Tibial nerve (tissue), 4 donors: ENCODE measurements around the gene PLXNB3. TPM values are rescaled to one million over a fixed set of nuclear protein-coding genes. Genes with fewer than 3 reads are reported as not detected.

Experiments
- DNase-seq, 2 donors: peaks; one replicate each; pipeline ENCODE4 v3.0.0-alpha.2; 2019; ENCODE audit warnings: low spot score in 2 of 2
- H3K27ac ChIP-seq, 4 donors: fragments of 200-600 bp; sonication (generic) in 3 of 4; one replicate each; pipeline ENCODE4 v1.5.1; 2017 to 2019; ENCODE audit warnings: mild to moderate bottlenecking in 1 of 4
- H3K27me3 ChIP-seq, 2 donors: fragments of 200-600 bp; sonication (generic) in 1 of 2; one replicate each; pipeline versions ENCODE4 v1.5.1 to v1.6.0; 2017 to 2019
- H3K36me3 ChIP-seq, 3 donors: fragments of 200-600 bp; sonication (generic); one replicate each; pipeline ENCODE4 v1.5.1; 2018 to 2019
- H3K4me1 ChIP-seq, 4 donors: fragments of 200-600 bp; sonication (generic) in 3 of 4; one replicate each; pipeline ENCODE4 v1.5.1; 2017 to 2019
- H3K4me3 ChIP-seq, 4 donors: fragments of 200-600 bp; sonication (generic) in 3 of 4; one replicate each; pipeline ENCODE4 v1.5.1; 2017 to 2019; ENCODE audit warnings: mild to moderate bottlenecking in 1 of 4, moderate library complexity in 1 of 4
- H3K9me3 ChIP-seq, 4 donors: fragments of 200-600 bp; sonication (generic) in 3 of 4; one replicate each; pipeline ENCODE4 v1.5.1; 2017 to 2019
- EP300 ChIP-seq, 2 donors: sonication (generic); formaldehyde crosslinking; IDR thresholded peaks; one replicate each; pipeline ENCODE4 v1.6.1; 2017; ENCODE audit warnings: antibody characterized with exemption in 2 of 2, mild to moderate bottlenecking in 1 of 2
- POLR2A ChIP-seq, 2 donors: fragments of 450-650 bp; IDR thresholded peaks; one replicate each; pipeline ENCODE4 v1.6.1; 2017; ENCODE audit warnings: antibody characterized with exemption in 2 of 2, mild to moderate bottlenecking in 2 of 2, moderate library complexity in 2 of 2
- whole genome bisulfite sequencing, 2 donors: methylation state at CpG; one replicate each; pipeline ENCODE4 v1.1.5; 2018; 5-methylcytosine and 5-hydroxymethylcytosine counted together
- total RNA-seq, 4 donors: library from RNA; depleted of rRNA; stranded (reverse); fragments of >200 nt; gene quantifications; one replicate each; pipeline ENCODE4 v1.1.0, GENCODE V29; 2016
- TF ChIP-seq, protein P1 (sequence below), 5 experiments: fragments of 200-600 bp in 3 of 5; fragments of 450-650 bp in 2 of 5; sonication (generic) in 3 of 5; IDR thresholded peaks; one replicate each; pipeline ENCODE4 v1.5.1; 2016 to 2019; ENCODE audit warnings: antibody characterized with exemption in 5 of 5, mild to moderate bottlenecking in 3 of 5, moderate library complexity in 2 of 5

PLXNB3 gene
- total RNA-seq, 4 donors from 2014 or later: 45.4 to 77.7 (median 50.3) TPM

DNA sequence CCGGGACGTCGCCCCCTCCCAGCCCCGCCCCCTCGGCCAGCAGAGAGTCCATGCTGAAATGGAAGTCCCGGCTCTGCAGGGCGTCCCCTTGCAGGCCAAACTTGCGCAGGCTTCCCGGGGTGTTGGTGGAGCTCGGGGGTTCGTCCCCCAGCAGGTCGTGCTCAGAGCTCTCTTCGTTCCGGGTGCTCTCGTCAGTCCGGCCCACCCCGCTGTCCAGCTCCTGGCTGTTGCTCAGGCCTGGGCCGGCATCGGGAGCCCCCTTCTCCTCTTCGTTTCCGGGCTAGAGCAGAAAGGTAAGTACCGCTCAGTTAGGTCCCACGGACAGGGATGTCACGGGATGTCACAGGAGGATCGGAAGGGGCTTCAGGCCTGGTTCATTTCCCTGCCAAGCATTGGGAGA lies 40.6 kb downstream of the PLXNB3 start:
- WGBS, 2 donors: 92 to 93% methylated on average over 12 to 25 of the region's 25 CpGs
- no peak for TF ChIP-seq POLR2A (IDR thresholded peaks at IDR 0.05)
- TF ChIP-seq EP300 (IDR thresholded peaks at IDR 0.05): no peak
- TF ChIP-seq, protein P1, sequence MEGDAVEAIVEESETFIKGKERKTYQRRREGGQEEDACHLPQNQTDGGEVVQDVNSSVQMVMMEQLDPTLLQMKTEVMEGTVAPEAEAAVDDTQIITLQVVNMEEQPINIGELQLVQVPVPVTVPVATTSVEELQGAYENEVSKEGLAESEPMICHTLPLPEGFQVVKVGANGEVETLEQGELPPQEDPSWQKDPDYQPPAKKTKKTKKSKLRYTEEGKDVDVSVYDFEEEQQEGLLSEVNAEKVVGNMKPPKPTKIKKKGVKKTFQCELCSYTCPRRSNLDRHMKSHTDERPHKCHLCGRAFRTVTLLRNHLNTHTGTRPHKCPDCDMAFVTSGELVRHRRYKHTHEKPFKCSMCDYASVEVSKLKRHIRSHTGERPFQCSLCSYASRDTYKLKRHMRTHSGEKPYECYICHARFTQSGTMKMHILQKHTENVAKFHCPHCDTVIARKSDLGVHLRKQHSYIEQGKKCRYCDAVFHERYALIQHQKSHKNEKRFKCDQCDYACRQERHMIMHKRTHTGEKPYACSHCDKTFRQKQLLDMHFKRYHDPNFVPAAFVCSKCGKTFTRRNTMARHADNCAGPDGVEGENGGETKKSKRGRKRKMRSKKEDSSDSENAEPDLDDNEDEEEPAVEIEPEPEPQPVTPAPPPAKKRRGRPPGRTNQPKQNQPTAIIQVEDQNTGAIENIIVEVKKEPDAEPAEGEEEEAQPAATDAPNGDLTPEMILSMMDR (IDR thresholded peaks at IDR 0.05): no peak
- no peak overlapping the region for H3K27ac ChIP-seq
- DNase-seq: no peak
- H3K4me3 ChIP-seq: no peak overlapping the region
- H3K36me3 ChIP-seq: peaks cover 0 to 8% (median 0%) of the 10 kb centered on the region in 3 donors
- H3K4me1 ChIP-seq: no peaks in the 10 kb centered on the region
- H3K9me3 ChIP-seq: no peaks in the 10 kb centered on the region
- H3K27me3 ChIP-seq: no peaks in the 10 kb centered on the region

DNA sequence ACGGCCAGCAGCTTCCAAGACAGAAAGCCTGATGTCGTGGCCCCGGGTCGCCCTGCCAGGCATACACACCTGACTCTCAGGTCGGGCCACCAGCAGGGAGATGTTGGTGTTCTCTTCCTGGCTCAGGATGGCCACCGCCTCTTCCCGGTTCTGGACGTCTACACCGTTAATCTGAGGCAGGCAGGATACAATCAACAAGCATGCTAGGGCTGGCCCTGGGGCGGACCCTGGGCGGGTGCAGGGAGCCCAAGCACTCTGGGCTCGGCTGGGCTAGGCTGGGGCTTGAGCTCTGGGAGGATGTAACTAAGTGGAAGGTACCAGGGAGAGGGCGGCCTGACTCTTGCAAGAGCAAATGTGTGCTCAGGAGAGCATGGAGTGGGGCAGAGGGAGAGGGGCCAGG lies 41.4 kb downstream of the PLXNB3 start:
- H3K4me1 ChIP-seq: no peaks in the 10 kb centered on the region
- no peak overlapping the region for H3K4me3 ChIP-seq
- no peaks in the 10 kb centered on the region for H3K9me3 ChIP-seq
- H3K36me3 ChIP-seq: peaks cover 0 to 8% (median 0%) of the 10 kb centered on the region in 3 donors
- no peak for DNase-seq
- no peak overlapping the region for H3K27ac ChIP-seq
- no peaks in the 10 kb centered on the region for H3K27me3 ChIP-seq
- WGBS, 2 donors: 89 to 100% methylated on average over 1 to 13 of the region's 13 CpGs
- TF ChIP-seq EP300 (IDR thresholded peaks at IDR 0.05): no peak
- TF ChIP-seq POLR2A (IDR thresholded peaks at IDR 0.05): no peak
- TF ChIP-seq, protein P1 (IDR thresholded peaks at IDR 0.05): no peak

DNA sequence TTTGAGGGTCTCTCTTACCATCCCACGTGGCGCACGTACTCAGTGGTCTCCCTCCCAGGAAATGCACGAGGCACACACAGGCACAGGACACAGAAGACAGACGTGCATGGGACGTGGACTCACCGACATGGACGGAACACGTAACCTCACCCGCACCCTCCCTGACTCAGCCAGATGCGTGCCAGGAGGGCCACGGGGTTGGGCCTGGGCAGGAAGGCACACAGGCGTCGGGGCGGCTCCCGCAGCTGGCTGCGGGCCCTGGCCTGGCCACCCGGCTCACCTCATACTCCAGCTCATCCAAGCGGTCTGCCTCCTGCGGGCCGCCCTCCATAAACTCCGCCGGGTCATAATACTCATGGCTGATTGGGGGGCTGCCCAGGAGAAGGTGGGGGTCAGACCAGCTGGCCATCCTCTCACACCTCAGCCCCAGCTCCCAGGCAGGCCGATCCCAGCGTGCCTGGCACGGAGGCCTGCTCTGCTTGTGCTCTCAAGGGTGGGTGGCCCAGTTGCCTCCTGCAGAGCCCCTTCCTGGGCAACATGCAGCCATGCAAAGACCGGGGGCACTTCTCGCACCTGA lies 43.0 kb downstream of the PLXNB3 start:
- no peak for DNase-seq
- 87 to 90% methylated on average over 6 to 21 of the region's 28 CpGs for WGBS, 2 donors

DNA sequence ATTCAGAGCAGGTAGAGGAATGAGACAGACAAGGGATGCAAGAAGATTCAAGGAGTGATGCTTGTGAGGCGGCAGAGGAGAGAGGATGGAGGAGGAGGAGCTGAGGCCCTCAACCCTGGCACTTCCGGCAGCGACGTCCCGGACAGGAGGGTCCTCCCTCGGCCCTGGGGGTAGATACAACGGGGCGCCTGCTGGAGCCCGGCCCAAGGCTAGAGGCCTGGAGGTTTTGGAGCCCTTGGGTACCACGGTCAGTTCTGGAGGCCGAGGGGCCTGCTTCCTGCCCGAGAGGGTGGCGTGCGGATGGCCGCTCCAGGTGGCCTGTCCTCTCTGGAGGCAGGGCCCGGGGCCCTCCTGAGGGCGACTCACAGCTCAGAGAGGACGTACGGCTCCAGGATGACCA lies 43.9 kb downstream of the PLXNB3 start:
- H3K27ac ChIP-seq: no peak overlapping the region

More for the DNA sequence above, 43.0 kb downstream of the PLXNB3 start:
- H3K4me3 ChIP-seq: no peak overlapping the region
- no peak overlapping the region for H3K27ac ChIP-seq
- H3K36me3 ChIP-seq: peaks cover 0 to 8% (median 0%) of the 10 kb centered on the region in 3 donors
- no peaks in the 10 kb centered on the region for H3K27me3 ChIP-seq
- no peaks in the 10 kb centered on the region for H3K4me1 ChIP-seq
- TF ChIP-seq POLR2A (IDR thresholded peaks at IDR 0.05): no peak
- TF ChIP-seq, protein P1 (IDR thresholded peaks at IDR 0.05): no peak
- TF ChIP-seq EP300 (IDR thresholded peaks at IDR 0.05): no peak
- no peaks in the 10 kb centered on the region for H3K9me3 ChIP-seq

DNA sequence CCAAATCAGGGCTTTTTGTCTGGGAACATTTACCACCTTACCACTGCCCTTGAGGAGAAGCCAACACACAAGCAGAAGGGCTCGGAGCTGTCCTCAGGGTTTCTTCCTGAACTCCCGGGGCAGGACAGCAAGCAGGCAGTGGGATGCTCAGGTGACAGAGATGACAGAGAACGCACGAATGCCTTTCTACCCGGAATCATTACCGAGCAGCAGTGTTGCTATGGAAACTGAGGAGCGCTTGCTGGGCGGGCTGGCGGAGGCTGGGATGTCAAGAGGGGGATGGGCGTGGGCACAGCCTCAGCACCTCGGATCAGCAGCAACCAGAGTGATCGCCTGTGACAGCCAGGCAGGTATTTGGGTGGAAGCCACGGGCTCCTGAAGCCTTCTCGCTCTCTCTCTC lies 48.2 kb downstream of the PLXNB3 start:
- DNase-seq: no peak
- Histone ChIP-seq H3K36me3 (no peaks in the 10 kb centered on the region), H3K4me3 (no peak overlapping the region), H3K4me1 (no peaks in the 10 kb centered on the region), H3K27ac (no peak overlapping the region), H3K9me3 (no peaks in the 10 kb centered on the region), H3K27me3 (no peaks in the 10 kb centered on the region)
- 53 to 69% methylated on average over 5 to 14 of the region's 14 CpGs for WGBS, 2 donors
- TF ChIP-seq, protein P1 (IDR thresholded peaks at IDR 0.05): no peak
- no peak for TF ChIP-seq POLR2A (IDR thresholded peaks at IDR 0.05)

More for the DNA sequence above, 43.9 kb downstream of the PLXNB3 start:
- no peaks in the 10 kb centered on the region for H3K27me3 ChIP-seq
- H3K4me1 ChIP-seq: no peaks in the 10 kb centered on the region
- no peak for DNase-seq
- no peak for TF ChIP-seq POLR2A (IDR thresholded peaks at IDR 0.05)
- TF ChIP-seq, protein P1 (IDR thresholded peaks at IDR 0.05): no peak
- no peak for TF ChIP-seq EP300 (IDR thresholded peaks at IDR 0.05)
- H3K36me3 ChIP-seq: peaks cover 0 to 8% (median 0%) of the 10 kb centered on the region in 3 donors
- WGBS, 2 donors: 88 to 90% methylated on average over 8 to 17 of the region's 19 CpGs
- H3K4me3 ChIP-seq: no peak overlapping the region
- no peaks in the 10 kb centered on the region for H3K9me3 ChIP-seq
